Ectodermal cell (in vitro differentiated cells): ENCODE data around the gene RALA.

Experiments
- H3K27ac ChIP-seq: 2 replicates; pipeline ENCODE4 v1.7.0; 2013; ENCODE audit warnings: mild to moderate bottlenecking, low read depth, low read length; ENCODE audit not compliant: insufficient read depth, poor library complexity, severe bottlenecking
- H3K27me3 ChIP-seq: 2 replicates; pipeline ENCODE4 v1.7.0; 2013; ENCODE audit warnings: mild to moderate bottlenecking, low read length; ENCODE audit not compliant: insufficient read depth, control insufficient read depth, poor library complexity, severe bottlenecking
- H3K36me3 ChIP-seq: one replicate; pipeline ENCODE4 v1.7.0; 2013; ENCODE audit warnings: low read length; ENCODE audit not compliant: control insufficient read depth, insufficient read depth
- H3K4me1 ChIP-seq: one replicate; pipeline ENCODE4 v1.7.0; 2013; ENCODE audit warnings: low read length; ENCODE audit not compliant: control insufficient read depth, insufficient read depth
- H3K4me3 ChIP-seq: 2 replicates; pipeline ENCODE4 v1.7.0; 2013; ENCODE audit warnings: low read depth, low read length, control low read depth; ENCODE audit not compliant: insufficient read depth
- H3K9me3 ChIP-seq: 2 replicates; pipeline ENCODE4 v1.7.0; 2013; ENCODE audit warnings: mild to moderate bottlenecking, low read length, moderate library complexity; ENCODE audit not compliant: control insufficient read depth
- WGBS, 2 experiments: methylation state at CpG; one replicate each; pipeline ENCODE4 v1.1.7; 2013; ENCODE audit warnings: missing lambda C conversion rate in 2 of 2; 5-methylcytosine and 5-hydroxymethylcytosine counted together

The RALA gene

GRCh38 chr7:39642896-39643295, 19.5 kb downstream of the RALA start:
- H3K9me3 ChIP-seq, result no peaks in the 10 kb centered on the region
- no peaks in the 10 kb centered on the region for H3K36me3 ChIP-seq
- no peaks in the 10 kb centered on the region for H3K27me3 ChIP-seq
- no peak overlapping the region for H3K27ac ChIP-seq
- peaks cover 15% of the 10 kb centered on the region for H3K4me1 ChIP-seq
- no peak overlapping the region for H3K4me3 ChIP-seq

GRCh38 chr7:39644170-39644569, 20.8 kb downstream of the RALA start:
- 92% methylated on average over 1 of the region's 1 CpG; no CpG with 5 or more reads in 1 of the 2 experiments for WGBS, 2 experiments
- Histone ChIP-seq H3K27ac (no peak overlapping the region), H3K27me3 (no peaks in the 10 kb centered on the region), H3K9me3 (no peaks in the 10 kb centered on the region), H3K4me1 (peaks cover 15% of the 10 kb centered on the region), H3K4me3 (no peak overlapping the region), H3K36me3 (no peaks in the 10 kb centered on the region)

GRCh38 chr7:39645482-39646407, 22.4 kb downstream of the RALA start:
- H3K27ac ChIP-seq, result no peak overlapping the region
- 90 to 92% methylated on average over 5 of the region's 5 CpGs for WGBS, 2 experiments
- no peak overlapping the region for H3K4me3 ChIP-seq

GRCh38 chr7:39647816-39648215, 24.4 kb downstream of the RALA start:
- H3K4me1 ChIP-seq, result no peaks in the 10 kb centered on the region
- no peaks in the 10 kb centered on the region for H3K36me3 ChIP-seq
- no peak overlapping the region for H3K4me3 ChIP-seq
- no peaks in the 10 kb centered on the region for H3K9me3 ChIP-seq
- no peaks in the 10 kb centered on the region for H3K27me3 ChIP-seq
- no peak overlapping the region for H3K27ac ChIP-seq

More at GRCh38 chr7:39645482-39646407, 22.4 kb downstream of the RALA start:
- no peaks in the 10 kb centered on the region for H3K27me3 ChIP-seq
- H3K4me1 ChIP-seq, result peaks cover 15% of the 10 kb centered on the region
- no peaks in the 10 kb centered on the region for H3K9me3 ChIP-seq
- no peaks in the 10 kb centered on the region for H3K36me3 ChIP-seq

- no peaks in the 10 kb centered on the region for H3K36me3 ChIP-seq
- no peaks in the 10 kb centered on the region for H3K27me3 ChIP-seq
- no peaks in the 10 kb centered on the region for H3K9me3 ChIP-seq
- H3K4me3 ChIP-seq, result no peak overlapping the region
- WGBS, 2 experiments, result 93 to 96% methylated on average over 4 of the region's 4 CpGs
- H3K27ac ChIP-seq, result no peak overlapping the region
- no peaks in the 10 kb centered on the region for H3K4me1 ChIP-seq
These were observed 27.3 kb downstream of the RALA start for GRCh38 chr7:39650676-39651075.

- Histone ChIP-seq H3K4me3 (no peak overlapping the region), H3K27ac (no peak overlapping the region), H3K27me3 (no peaks in the 10 kb centered on the region), H3K4me1 (no peaks in the 10 kb centered on the region), H3K9me3 (no peaks in the 10 kb centered on the region), H3K36me3 (no peaks in the 10 kb centered on the region)
- 89 to 93% methylated on average over 3 of the region's 3 CpGs for WGBS, 2 experiments
These were observed 27.9 kb downstream of the RALA start for GRCh38 chr7:39651265-39651664.

- H3K4me3 ChIP-seq, result no peak overlapping the region
- H3K27ac ChIP-seq, result no peak overlapping the region
- no peaks in the 10 kb centered on the region for H3K4me1 ChIP-seq
- no peaks in the 10 kb centered on the region for H3K9me3 ChIP-seq
- peaks cover 4% of the 10 kb centered on the region for H3K36me3 ChIP-seq
- WGBS, 2 experiments, result 87 to 93% methylated on average over 1 of the region's 1 CpG
- H3K27me3 ChIP-seq, result no peaks in the 10 kb centered on the region
These were observed 33.0 kb downstream of the RALA start for GRCh38 chr7:39656415-39656814.

GRCh38 chr7:39659356-39660013, 36.1 kb downstream of the RALA start:
- Histone ChIP-seq H3K27me3 (no peaks in the 10 kb centered on the region), H3K4me3 (no peak overlapping the region), H3K36me3 (peaks cover 14% of the 10 kb centered on the region), H3K4me1 (peaks cover 3% of the 10 kb centered on the region), H3K9me3 (peaks cover 2% of the 10 kb centered on the region), H3K27ac (no peak overlapping the region)
- 95 to 100% methylated on average over 4 to 5 of the region's 5 CpGs for WGBS, 2 experiments

GRCh38 chr7:39661960-39662359, 38.6 kb downstream of the RALA start:
- no peak overlapping the region for H3K4me3 ChIP-seq
- 92 to 93% methylated on average over 6 of the region's 6 CpGs for WGBS, 2 experiments

GRCh38 chr7:39663263-39663662, 39.9 kb downstream of the RALA start:
- peaks cover 20% of the 10 kb centered on the region for H3K4me1 ChIP-seq
- H3K27ac ChIP-seq, result no peak overlapping the region
- H3K9me3 ChIP-seq, result peaks cover 2% of the 10 kb centered on the region
- peaks cover 14% of the 10 kb centered on the region for H3K36me3 ChIP-seq
- no peaks in the 10 kb centered on the region for H3K27me3 ChIP-seq
- H3K4me3 ChIP-seq, result no peak overlapping the region

More at GRCh38 chr7:39661960-39662359, 38.6 kb downstream of the RALA start:
- peaks cover 14% of the 10 kb centered on the region for H3K36me3 ChIP-seq
- no peaks in the 10 kb centered on the region for H3K27me3 ChIP-seq
- H3K9me3 ChIP-seq, result peaks cover 2% of the 10 kb centered on the region
- no peak overlapping the region for H3K27ac ChIP-seq
- H3K4me1 ChIP-seq, result peaks cover 15% of the 10 kb centered on the region
